Measurements from ENCODE around the gene CYP17A1.

- no peak for TF ChIP-seq CTCF (IDR thresholded peaks at IDR 0.05)
- no peak for TF ChIP-seq POLR2A (IDR thresholded peaks at IDR 0.05)
These were observed 26.4 kb upstream of the CYP17A1 start for GRCh38 chr10:102863660-102864059.
